Caco-2 (cell line): ENCODE measurements around the gene WNK1. TPM values are rescaled to one million over a fixed set of nuclear protein-coding genes. Genes with fewer than 3 reads are reported as not detected.

Experiments
- BruUV-seq: library from RNA; stranded (reverse); fragments of 400-500 nt; replicated peaks from 2 replicates; lab custom pipeline; 2021; lab: Mats Ljungman, UMichigan
- CTCF ChIA-PET: fragments of 300-600 bp; sonication (Branson Sonifier 250); formaldehyde crosslinking; loops from one replicate; lab custom pipeline; 2022; ENCODE audit warnings: antibody characterized with exemption; lab: Charles Lee
- POLR2A ChIA-PET: fragments of 300-600 bp; sonication (Branson Sonifier 250); formaldehyde crosslinking; loops from one replicate; lab custom pipeline; 2022; ENCODE audit warnings: antibody characterized with exemption; lab: Charles Lee
- DNase-seq, 2 experiments: peaks; one replicate each; pipeline versions ENCODE4 v3.0.0 to v3.0.0-alpha.2; 2020 to 2022
- H3K27me3 ChIP-seq: replicated peaks from 2 replicates; pipeline ENCODE4 v1.6.0; 2011; ENCODE audit warnings: low read length; ENCODE audit not compliant: control insufficient read depth, insufficient read depth
- H3K36me3 ChIP-seq: 2 replicates; pipeline ENCODE4 v1.5.1; 2011; ENCODE audit warnings: low read length; ENCODE audit not compliant: control insufficient read depth, insufficient read depth
- H3K4me1 ChIP-seq: fragments of 250-450 bp; sonication (Bioruptor Pico); 2 replicates; pipeline ENCODE4 v1.5.1; 2020; ENCODE audit warnings: mild to moderate bottlenecking
- H3K4me3 ChIP-seq: 2 replicates; pipeline ENCODE4 v1.5.1; 2011; ENCODE audit warnings: low read depth, mild to moderate bottlenecking, control low read depth, low read length
- H3K9me3 ChIP-seq: fragments of 250-450 bp; sonication (Bioruptor Pico); 2 replicates; pipeline ENCODE4 v1.5.1; 2020; ENCODE audit warnings: mild to moderate bottlenecking, moderate library complexity
- H3K27ac Mint-ChIP-seq: one replicate; pipeline ENCODE4 v1.8.0; 2022; ENCODE audit warnings: mixed read lengths; ENCODE audit not compliant: unreplicated experiment
- H3K27me3 Mint-ChIP-seq: one replicate; pipeline ENCODE4 v1.8.0; 2022; ENCODE audit warnings: mixed read lengths; ENCODE audit not compliant: insufficient read depth, unreplicated experiment
- H3K36me3 Mint-ChIP-seq: one replicate; pipeline ENCODE4 v1.8.0; 2022; ENCODE audit warnings: mild to moderate bottlenecking, mixed read lengths; ENCODE audit not compliant: insufficient read depth, unreplicated experiment
- H3K4me1 Mint-ChIP-seq: one replicate; pipeline ENCODE4 v1.8.0; 2022; ENCODE audit warnings: low read depth, mixed read lengths; ENCODE audit not compliant: unreplicated experiment
- H3K4me3 Mint-ChIP-seq: one replicate; pipeline ENCODE4 v1.8.0; 2022; ENCODE audit warnings: mild to moderate bottlenecking, moderate library complexity, mixed read lengths; ENCODE audit not compliant: unreplicated experiment
- H3K9me3 Mint-ChIP-seq: one replicate; pipeline ENCODE4 v1.8.0; 2022; ENCODE audit warnings: mixed read lengths; ENCODE audit not compliant: unreplicated experiment
- intact Hi-C: fragments of 100-400 bp; cut with micrococcal nuclease; formaldehyde crosslinking; loops from one replicate; pipeline ENCODE4 v1.10.0; 2022; ENCODE audit not compliant: unreplicated experiment
- total RNA-seq: library from RNA; stranded (reverse); gene quantifications from 2 replicates; pipeline ENCODE4 v1.2.3, GENCODE V29; 2022
- TF ChIP-seq, protein P1 (sequence below), 2 experiments: fragments of 200-600 bp in 1 of 2; IDR thresholded peaks; 1 replicate in 1 of 2; 2 replicates in 1 of 2; pipeline versions ENCODE4 v1.5.1 to v1.8.0; 2011 to 2022; ENCODE audit warnings: antibody characterized with exemption in 1 of 2, control low read depth in 1 of 2, inconsistent platforms in 1 of 2, low read depth in 1 of 2, low read length in 1 of 2, mild to moderate bottlenecking in 1 of 2, moderate library complexity in 1 of 2; ENCODE audit not compliant: insufficient read depth in 1 of 2, severe bottlenecking in 1 of 2, unreplicated experiment in 1 of 2

WNK1 gene
- total RNA-seq, 1 experiment from 2014 or later = 224 TPM

DNA sequence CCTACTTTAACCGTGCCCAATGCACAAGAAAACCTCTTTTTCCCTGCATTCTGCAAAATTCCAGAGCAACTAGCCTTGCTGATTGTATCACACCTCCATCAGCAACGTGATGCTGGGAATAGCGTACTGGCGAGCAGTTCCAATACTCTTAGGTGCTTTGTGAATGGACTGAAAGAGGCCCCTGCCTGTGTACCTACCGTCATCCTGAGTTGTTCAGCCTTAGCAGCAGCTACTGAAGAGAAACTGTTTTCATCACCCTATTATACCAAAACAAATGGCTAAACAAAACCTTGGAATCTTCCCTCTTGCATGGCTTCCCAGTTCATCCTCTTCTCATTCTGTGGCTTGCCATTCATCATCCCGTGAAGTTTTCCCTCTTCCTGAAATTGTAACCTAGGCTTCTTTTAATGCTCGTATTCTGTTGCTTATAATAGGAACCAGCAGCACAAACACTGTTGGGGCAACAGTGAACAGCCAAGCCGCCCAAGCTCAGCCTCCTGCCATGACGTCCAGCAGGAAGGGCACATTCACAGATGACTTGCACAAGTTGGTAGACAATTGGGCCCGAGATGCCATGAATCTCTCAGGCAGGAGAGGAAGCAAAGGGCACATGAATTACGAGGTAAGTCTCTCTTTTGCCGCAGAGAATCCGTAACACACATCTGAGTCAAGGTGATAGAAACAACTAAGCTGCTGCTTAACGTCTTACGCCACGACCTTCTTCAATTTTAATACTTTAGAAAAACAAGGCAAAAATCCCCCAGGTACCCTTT lies 155.2 kb downstream of the WNK1 start:
- peaks cover 4% of the 10 kb centered on the region for H3K36me3 ChIP-seq
- ChIA-PET CTCF (no interaction called here), POLR2A (no interaction called here)
- Mint-ChIP-seq H3K4me1 (no peaks in the 10 kb centered on the region), H3K36me3 (peaks cover 97% of the 10 kb centered on the region), H3K9me3 (no peaks in the 10 kb centered on the region), H3K4me3 (no peak overlapping the region), H3K27ac (peak overlapping the region; percentile 1), H3K27me3 (no peaks in the 10 kb centered on the region)
- no peaks in the 10 kb centered on the region for H3K9me3 ChIP-seq
- intact Hi-C loops = no loop called here
- H3K27me3 ChIP-seq = no peaks in the 10 kb centered on the region
- no peaks in the 10 kb centered on the region for H3K4me1 ChIP-seq
- DNase-seq = no peak
- H3K4me3 ChIP-seq = no peak overlapping the region
- no TSS peak for BruUV-seq
- TF ChIP-seq, protein P1, sequence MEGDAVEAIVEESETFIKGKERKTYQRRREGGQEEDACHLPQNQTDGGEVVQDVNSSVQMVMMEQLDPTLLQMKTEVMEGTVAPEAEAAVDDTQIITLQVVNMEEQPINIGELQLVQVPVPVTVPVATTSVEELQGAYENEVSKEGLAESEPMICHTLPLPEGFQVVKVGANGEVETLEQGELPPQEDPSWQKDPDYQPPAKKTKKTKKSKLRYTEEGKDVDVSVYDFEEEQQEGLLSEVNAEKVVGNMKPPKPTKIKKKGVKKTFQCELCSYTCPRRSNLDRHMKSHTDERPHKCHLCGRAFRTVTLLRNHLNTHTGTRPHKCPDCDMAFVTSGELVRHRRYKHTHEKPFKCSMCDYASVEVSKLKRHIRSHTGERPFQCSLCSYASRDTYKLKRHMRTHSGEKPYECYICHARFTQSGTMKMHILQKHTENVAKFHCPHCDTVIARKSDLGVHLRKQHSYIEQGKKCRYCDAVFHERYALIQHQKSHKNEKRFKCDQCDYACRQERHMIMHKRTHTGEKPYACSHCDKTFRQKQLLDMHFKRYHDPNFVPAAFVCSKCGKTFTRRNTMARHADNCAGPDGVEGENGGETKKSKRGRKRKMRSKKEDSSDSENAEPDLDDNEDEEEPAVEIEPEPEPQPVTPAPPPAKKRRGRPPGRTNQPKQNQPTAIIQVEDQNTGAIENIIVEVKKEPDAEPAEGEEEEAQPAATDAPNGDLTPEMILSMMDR (IDR thresholded peaks at IDR 0.05; ENCODE audit: insufficient read depth in 1 of 2, low read depth in 1 of 2, low read length in 1 of 2, severe bottlenecking in 1 of 2, unreplicated experiment in 1 of 2) = no peak

DNA sequence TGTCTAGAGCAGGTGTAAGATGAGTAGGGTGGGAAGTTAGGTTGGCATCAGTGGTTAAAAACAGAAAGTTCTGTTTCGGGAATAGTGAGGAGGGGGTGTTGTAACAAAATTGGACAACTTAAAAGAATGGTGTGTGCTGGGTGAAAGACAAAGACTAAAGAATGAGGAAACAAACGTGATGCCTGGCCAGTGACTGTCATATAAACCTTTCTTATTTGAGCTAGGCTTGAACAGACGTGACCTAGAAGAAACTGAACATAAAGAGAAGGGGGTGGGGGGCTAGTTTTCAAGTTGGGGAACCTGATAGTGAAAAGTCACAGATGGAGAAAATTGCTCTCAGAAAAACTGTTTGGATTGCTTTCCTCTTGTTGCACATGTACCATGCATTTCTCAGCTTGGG lies 157.5 kb downstream of the WNK1 start:
- no peaks in the 10 kb centered on the region for H3K9me3 ChIP-seq
- Mint-ChIP-seq H3K4me1 (peaks cover 7% of the 10 kb centered on the region), H3K27ac (no peak overlapping the region), H3K36me3 (peaks cover 97% of the 10 kb centered on the region), H3K27me3 (no peaks in the 10 kb centered on the region), H3K9me3 (no peaks in the 10 kb centered on the region), H3K4me3 (no peak overlapping the region)
- H3K4me1 ChIP-seq = no peaks in the 10 kb centered on the region
- H3K36me3 ChIP-seq = peaks cover 8% of the 10 kb centered on the region
- intact Hi-C loops = no loop called here
- no peaks in the 10 kb centered on the region for H3K27me3 ChIP-seq
- no TSS peak for BruUV-seq
- H3K4me3 ChIP-seq = no peak overlapping the region
- DNase-seq = no peak
- ChIA-PET CTCF (interaction anchor here (1.8 kb wide), 1 partner anchor 183 kb away, joined by 8 read pairs; no protein-coding TSS in a partner anchor), POLR2A (no interaction called here)
- TF ChIP-seq, protein P1 (IDR thresholded peaks at IDR 0.05; ENCODE audit: insufficient read depth in 1 of 2, low read depth in 1 of 2, low read length in 1 of 2, severe bottlenecking in 1 of 2, unreplicated experiment in 1 of 2) = no peak

- H3K27me3 ChIP-seq = no peaks in the 10 kb centered on the region
- CTCF ChIA-PET = interaction anchor here (1.8 kb wide), 1 partner anchor 183 kb away, joined by 8 read pairs; no protein-coding TSS in a partner anchor
- H3K4me1 ChIP-seq = no peaks in the 10 kb centered on the region
- H3K4me3 Mint-ChIP-seq = no peak overlapping the region
- H3K4me3 ChIP-seq = no peak overlapping the region
- no peaks in the 10 kb centered on the region for H3K9me3 Mint-ChIP-seq
- peaks cover 8% of the 10 kb centered on the region for H3K36me3 ChIP-seq
- H3K36me3 Mint-ChIP-seq = peaks cover 97% of the 10 kb centered on the region
- H3K4me1 Mint-ChIP-seq = peaks cover 7% of the 10 kb centered on the region
- POLR2A ChIA-PET = no interaction called here
- BruUV-seq = no TSS peak
- intact Hi-C loops = no loop called here
- no peak overlapping the region for H3K27ac Mint-ChIP-seq
- DNase-seq = no peak
- no peaks in the 10 kb centered on the region for H3K9me3 ChIP-seq
- no peaks in the 10 kb centered on the region for H3K27me3 Mint-ChIP-seq
- TF ChIP-seq, protein P1 (IDR thresholded peaks at IDR 0.05; ENCODE audit: insufficient read depth in 1 of 2, low read depth in 1 of 2, low read length in 1 of 2, severe bottlenecking in 1 of 2, unreplicated experiment in 1 of 2) = no peak
Observed at GRCh38 chr12:910416-910815, 158.0 kb downstream of the WNK1 start.
